Tibial nerve (tissue), 3 donors: ENCODE results near the gene GIMAP7.

Experiments used
- POLR2A ChIP-seq, 2 donors: fragments of 450-650 bp; IDR thresholded peaks; one replicate each; pipeline ENCODE4 v1.6.1; 2017; ENCODE audit warnings: antibody characterized with exemption in 2 of 2, mild to moderate bottlenecking in 2 of 2, moderate library complexity in 2 of 2
- TF ChIP-seq, protein P1 (sequence below), 5 experiments: fragments of 200-600 bp in 3 of 5; fragments of 450-650 bp in 2 of 5; sonication (generic) in 3 of 5; IDR thresholded peaks; one replicate each; pipeline ENCODE4 v1.5.1; 2016 to 2019; ENCODE audit warnings: antibody characterized with exemption in 5 of 5, mild to moderate bottlenecking in 3 of 5, moderate library complexity in 2 of 5

DNA sequence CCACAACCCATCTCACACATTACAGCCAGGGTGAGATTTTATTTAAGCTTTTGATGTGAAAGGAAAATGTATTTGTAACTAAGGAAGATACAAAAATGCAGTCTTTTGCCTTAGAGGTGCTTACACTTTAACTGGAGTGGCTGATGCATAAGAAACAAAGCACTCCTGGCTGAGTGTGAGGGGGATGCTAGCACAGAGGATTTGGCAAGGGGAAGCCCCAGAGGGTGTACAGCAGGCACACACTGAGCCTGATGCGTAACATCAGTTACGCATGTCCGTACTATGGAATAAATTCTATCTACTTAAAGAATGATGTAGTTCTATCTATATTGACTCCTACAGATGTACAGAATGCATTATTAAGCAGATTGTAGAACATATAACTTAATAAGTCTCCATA lies 46.4 kb upstream of the GIMAP7 start:
- no peak for TF ChIP-seq POLR2A (IDR thresholded peaks at IDR 0.05)
- TF ChIP-seq, protein P1, sequence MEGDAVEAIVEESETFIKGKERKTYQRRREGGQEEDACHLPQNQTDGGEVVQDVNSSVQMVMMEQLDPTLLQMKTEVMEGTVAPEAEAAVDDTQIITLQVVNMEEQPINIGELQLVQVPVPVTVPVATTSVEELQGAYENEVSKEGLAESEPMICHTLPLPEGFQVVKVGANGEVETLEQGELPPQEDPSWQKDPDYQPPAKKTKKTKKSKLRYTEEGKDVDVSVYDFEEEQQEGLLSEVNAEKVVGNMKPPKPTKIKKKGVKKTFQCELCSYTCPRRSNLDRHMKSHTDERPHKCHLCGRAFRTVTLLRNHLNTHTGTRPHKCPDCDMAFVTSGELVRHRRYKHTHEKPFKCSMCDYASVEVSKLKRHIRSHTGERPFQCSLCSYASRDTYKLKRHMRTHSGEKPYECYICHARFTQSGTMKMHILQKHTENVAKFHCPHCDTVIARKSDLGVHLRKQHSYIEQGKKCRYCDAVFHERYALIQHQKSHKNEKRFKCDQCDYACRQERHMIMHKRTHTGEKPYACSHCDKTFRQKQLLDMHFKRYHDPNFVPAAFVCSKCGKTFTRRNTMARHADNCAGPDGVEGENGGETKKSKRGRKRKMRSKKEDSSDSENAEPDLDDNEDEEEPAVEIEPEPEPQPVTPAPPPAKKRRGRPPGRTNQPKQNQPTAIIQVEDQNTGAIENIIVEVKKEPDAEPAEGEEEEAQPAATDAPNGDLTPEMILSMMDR (IDR thresholded peaks at IDR 0.05), result no peak
